GM21526 (cell line): ENCODE measurements around the gene MS4A2.
"Not testable (repeated sequence)": the region's sequence is repeated elsewhere in the genome, so short reads cannot be mapped to it uniquely, and the experiment has no call there.

Experiments used
- ATAC-seq: cut with Tn5 transposase; IDR thresholded peaks from one replicate; pipeline ENCODE4 v1.9.1; 2021; ENCODE audit warnings: moderate library complexity; ENCODE audit not compliant: unreplicated experiment, low FRiP score

Gene MS4A2

DNA sequence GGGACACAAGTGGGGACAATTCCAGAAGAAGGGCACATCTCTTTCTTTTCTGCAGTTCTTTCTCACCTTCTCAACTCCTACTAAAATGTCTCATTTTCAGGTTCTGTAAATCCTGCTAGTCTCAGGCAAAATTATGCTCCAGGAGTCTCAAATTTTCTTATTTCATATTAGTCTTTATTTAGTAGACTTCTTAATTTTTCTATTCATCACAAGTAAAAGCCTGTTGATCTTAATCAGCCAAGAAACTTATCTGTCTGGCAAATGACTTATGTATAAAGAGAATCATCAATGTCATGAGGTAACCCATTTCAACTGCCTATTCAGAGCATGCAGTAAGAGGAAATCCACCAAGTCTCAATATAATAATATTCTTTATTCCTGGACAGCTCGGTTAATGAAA, at the start of gene MS4A2:
MS4A2 (plus strand) TSS at position 301 of the 400 bp plus-strand sequence. CDS start 102 bp downstream, outside the sequence.
- no peak for ATAC-seq

DNA sequence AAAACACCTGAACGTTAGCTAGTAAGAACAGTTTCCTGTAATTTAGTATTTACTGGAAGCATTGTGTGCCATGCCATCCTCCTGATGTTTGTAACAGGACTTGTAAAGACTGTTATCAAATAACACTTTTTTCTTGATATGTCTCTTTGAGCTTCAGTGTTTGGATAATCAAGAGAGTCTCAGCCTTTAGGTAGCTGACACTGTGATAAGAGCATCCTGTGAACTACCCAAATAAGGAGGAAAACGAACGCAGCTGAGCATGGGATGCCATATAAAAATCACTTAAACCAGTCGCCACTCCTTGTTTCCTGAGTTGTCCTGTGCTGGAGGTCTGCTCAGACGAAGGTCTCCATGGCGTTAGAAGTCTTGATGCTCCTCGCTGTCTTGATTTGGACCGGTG, 48.4 kb upstream of the MS4A2 start, which contains the start of gene OOSP2:
OOSP2 (plus strand) TSS at position 301 of the 400 bp plus-strand sequence; CDS start at position 352, 51 bp downstream.
- no peak for ATAC-seq

DNA sequence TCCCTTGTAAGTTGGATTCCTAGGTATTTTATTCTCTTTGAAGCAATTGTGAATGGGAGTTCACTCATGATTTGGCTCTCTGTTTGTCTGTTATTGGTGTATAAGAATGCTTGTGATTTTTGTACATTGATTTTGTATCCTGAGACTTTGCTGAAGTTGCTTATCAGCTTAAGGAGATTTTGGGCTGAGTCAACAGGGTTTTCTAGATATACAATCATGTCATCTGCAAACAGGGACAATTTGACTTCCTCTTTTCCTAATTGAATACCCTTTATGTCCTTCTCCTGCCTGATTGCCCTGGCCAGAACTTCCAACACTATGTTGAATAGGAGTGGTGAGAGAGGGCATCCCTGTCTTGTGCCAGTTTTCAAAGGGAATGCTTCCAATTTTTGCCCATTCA, 38.0 kb upstream of the MS4A2 start:
- ATAC-seq = not testable (repeated sequence)

DNA sequence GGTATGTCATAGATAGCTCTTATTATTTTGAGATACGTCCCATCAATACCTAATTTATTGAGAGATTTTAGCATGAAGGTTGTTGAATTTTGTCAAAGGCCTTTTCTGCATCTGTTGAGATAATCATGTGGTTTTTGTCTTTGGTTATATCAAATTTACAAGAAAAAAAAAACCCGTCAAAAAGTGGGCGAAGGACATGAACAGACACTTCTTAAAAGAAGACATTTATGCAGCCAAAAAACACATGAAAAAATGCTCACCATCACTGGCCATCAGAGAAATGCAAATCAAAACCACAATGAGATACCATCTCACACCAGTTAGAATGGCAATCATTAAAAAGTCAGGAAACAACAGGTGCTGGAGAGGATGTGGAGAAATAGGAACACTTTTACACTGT, 37.6 kb upstream of the MS4A2 start:
- ATAC-seq = not testable (repeated sequence)

DNA sequence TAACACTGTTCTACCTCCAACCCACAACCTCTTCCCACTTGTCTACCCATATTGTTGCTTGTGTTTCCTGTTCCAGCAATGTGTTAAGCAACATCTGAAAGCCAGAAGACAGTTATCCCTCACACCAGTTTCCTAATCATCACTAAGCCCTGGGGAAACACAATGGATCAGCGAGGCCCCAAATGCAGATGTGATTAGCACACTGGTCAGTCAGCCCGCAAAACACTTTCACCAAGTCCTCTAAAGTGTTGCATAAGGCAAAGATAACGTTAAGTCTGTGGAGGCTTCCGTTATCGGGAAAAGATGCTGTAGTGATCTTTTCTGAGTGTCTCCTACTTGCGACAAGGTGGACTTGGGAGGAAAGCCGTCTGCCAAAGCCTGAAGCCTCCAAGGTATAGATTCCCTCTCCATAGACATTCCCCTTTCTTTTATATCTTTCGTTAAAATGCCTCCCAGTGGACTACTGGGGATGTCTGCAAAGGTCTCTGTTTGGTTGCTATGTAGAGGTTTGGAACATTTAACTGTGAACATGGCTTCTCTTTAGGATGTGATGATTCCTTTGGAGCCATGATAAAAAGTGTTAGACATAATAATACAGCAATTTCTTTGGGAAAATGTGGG, 32.0 kb upstream of the MS4A2 start, which contains the start of gene MS4A3:
MS4A3 (plus strand) TSS at position 317 of the 621 bp plus-strand sequence. CDS start 4,496 bp downstream, outside the sequence.
- no peak for ATAC-seq

DNA sequence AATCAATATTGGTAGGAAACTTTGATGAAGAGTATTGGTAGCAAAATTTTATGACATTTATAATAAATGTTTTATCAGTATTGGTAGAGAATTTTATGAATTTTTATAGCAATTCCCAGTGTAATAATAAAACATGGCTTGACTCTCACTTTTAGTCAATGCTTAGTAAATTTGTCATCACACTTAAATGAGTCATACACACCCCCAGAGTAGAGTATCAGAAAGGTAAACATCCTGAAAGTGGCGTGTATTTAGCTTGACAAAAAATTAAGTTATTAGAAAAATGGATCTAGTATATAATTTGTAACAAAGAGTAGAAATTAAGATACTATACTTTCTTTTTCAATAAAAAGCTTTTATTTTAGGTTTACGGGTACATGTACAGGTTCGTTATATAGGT, 29.4 kb upstream of the MS4A2 start:
- no peak for ATAC-seq

DNA sequence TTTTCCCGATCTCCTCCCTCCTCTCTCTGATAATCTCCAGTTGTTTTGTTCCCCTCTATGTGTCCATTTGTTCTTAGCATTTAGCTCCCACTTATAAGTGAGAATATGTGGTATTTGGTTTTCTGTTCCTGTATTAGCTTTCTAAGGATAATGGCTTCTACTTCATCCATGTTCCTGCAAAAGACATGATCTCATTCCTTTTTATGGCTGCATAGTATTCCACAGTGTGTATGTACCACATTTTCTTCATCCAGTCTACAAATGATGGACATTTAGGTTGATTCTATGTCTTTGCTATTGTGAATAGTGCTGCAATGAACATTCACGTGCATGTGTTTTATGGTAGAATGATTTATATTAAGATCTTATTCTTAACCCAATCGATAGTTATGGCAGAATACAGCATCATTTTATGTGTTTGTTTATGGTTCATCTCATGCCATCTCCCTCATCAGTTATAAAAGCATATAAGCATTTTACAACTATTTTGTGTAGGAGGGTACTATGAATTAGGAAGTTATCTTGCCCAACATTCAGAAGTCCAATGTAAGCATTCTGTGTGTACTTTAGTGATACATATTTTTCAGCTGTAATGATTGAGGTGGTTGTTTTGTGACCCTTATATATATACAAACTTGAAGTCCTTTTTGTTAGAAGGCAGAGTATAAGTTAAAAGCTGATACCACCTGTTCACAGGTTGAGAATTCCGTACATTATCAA, 28.8 kb upstream of the MS4A2 start:
- ATAC-seq = no peak

DNA sequence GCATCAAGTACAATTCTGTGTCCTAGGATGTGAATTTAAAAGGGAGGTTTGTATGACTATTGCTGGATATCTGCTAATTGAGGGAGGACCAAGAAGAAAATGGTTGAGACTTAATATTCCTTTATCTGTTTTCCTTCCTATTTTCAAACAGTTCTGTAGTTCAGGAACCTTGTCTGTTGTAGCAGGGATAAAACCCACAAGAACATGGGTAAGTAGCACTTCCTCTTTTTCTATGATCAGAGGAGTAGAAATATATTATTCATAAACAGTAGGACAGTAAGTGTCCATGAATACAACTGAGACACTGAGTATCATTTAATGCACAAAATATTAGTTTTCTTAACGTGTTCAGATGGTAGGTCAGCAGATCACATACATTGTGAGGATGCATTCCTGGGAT, 24.4 kb upstream of the MS4A2 start:
- no peak for ATAC-seq

DNA sequence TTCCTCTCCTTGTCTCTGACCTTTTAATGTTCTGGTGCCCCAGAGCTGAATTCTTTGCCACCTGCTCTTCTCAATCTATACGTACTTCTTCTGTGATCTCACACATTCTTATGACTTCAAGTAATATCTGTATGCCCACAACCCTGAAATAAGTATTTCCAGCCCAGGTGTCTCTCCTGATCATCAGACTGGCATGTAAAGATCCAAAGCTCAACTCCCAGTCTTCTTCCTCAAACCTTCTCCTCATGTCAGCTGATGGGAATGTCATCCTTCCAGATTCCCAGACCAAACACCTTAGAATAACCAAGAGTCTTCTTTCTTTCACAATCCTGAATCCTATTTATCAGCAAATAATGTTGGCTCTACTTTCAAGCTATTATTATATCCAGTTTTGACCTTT, 22.7 kb upstream of the MS4A2 start:
- no peak for ATAC-seq

DNA sequence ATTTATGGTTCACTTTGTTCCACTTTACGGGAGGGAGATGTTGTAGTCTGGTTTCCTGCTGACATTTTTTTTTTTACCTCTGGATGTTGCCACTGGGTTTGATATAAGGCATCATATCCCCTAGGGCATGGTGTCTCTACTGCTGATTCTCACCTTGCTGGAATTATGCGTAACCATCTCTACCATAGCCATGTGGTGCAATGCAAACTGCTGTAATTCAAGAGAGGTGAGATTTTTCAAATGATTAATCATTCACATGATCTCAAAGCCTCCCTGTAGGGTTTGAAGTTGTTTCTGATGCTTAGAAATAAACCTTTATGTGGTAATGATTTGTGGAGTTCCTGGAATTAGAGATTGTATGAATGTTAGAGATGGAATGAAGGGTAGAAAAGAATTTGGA, 19.0 kb upstream of the MS4A2 start:
- no peak for ATAC-seq

DNA sequence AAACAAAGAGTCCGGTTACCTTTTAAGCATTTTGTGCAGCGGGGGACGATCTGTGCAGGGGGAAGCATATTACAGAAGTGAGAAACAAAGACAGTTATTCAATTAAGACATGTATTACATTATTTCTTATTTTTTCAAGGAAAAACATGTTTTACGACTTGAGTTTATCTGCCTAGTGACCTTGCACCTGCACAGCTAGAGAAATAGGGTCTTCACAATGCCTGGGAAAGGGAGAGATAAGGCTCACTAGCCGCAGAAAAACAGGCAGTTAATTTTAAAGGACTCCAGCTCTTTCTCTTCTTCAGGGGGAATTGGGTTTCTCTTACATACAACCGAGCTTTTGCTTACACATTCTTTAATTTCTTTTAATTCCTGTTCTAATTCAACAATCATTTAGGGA, 16.8 kb upstream of the MS4A2 start:
- not testable (repeated sequence) for ATAC-seq

DNA sequence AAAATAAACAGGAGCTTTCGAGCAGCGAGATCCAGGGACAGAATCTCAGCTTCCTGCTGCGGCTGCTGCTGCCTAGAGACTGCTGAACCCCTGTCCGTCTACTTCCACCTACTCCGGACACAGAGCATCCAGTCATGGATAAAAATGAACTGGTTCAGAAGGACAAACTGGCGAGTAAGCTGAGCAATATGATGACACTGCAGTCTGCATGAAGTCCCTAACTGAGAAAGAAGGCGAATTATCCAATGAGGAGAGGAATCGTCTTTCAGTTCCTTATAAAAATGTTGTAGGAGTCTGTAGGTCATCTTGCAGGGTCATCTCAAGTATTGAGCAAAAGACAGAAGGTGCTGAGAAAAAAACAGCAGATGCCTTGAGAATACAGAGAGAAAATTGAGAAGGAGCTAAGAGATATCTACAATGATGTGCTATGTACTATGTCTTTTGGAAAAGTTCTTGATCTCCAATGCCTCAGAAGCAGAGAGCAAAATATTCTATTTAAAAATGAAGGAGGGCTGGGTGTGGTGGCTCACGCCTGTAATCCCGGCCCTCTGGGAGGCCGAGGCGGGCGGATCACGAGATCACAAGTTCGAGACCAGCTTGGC, 11.1 kb upstream of the MS4A2 start:
- no peak for ATAC-seq

DNA sequence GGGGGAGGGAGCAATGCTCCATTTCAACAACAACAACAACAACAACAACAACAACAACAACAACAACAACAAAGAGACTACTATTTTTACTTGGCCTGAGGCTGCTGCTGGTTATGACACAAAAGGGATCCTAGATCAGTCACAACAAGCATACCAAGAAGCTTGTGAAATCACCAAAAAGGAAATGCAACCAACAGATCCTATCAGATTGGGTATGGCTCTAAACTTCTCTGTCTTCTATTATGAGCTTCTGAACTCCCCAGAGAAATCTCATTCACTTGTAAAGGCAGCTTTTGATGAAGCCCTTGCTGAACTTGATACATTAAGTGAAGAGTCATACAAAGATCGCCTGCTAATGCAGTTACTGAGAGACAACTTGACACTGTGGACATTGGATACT, 10.5 kb upstream of the MS4A2 start:
- no peak for ATAC-seq

DNA sequence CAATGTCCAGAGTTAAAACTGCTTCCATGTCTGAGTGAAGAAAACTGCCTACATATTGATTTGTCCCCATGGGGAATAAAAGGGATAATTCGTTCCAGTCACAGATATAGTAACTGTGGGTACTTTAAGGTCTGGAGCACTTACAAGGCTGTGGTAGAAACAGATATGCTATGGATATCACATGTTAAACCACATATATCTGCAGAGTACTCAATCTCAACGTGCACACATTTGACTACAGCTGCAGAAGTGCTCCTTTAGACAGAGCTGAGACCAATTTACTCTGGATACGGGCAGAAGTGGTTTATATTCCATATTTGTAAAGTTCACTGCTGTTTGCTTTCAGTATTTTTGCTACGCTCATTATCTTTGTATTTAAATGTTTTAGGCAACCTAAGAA, 9.7 kb upstream of the MS4A2 start:
- no peak for ATAC-seq

DNA sequence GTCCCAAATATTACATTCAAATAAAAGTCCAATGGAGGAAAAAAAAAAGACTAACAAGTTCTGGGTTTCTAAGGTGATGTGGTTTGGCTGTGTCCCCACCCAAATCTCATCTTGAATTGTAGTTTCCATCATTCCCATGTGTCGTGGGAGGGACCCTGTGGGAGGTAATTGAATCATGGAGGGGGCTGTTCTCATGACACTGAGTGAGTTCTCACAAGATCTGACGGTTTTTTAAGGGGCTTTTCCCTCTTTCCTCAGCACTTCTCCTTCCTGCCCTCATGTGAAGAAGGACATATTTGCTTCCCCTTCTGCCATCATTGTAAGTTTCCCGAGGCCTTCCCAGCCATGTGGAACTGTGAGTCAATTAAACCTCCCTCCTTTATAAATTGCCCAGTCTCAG, 7.9 kb upstream of the MS4A2 start:
- no peak for ATAC-seq

DNA sequence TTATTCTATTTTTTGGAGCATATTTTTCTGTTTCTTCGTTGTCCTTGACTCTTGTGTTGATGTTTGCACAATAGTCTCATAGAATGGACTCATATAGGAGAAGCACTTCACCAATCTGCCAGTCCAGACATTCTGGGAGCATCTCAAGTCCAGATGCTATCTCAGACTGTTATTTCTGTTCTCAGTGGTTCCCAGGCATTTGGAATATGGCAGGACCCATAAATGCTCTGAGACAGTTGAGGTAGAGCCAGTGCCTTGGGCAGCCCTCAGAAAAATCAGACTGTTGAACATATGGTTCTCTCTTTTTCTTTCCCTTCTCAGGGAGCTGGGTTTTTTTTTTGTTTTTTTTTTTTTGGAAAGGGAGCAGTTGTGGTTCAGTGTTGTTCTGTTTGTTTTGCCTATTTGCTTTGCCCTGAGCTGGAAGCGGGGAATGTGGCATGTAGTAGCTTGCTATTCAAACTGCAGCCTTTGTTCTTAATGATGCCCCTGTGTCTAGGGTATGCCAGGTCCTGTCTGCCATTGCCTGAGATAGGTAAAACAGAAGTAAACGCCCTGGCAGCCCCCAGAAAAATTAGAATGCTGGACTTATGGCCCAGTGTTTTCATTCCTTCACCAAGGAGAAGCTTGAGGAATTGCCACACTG, 3.7 kb upstream of the MS4A2 start:
- ATAC-seq = no peak

DNA sequence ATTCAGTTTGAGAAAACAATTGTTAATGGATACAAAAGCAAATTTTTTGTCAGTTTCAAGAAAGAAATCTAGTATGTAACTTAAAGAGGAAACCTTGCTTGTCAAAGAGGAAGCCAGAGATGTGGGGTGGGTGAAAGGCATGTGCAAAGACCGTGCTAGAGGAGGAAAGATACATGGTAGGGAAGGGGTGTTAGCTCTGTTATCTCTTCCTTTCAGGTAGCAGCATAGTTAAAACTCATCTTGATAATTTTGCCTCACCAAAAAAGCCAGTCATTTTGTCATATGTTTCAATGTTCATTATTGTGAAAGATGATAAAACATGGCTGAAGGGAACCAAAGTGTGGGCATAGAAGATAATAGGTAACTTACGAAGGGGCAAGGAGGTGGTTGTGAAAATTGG, 2.6 kb upstream of the MS4A2 start:
- no peak for ATAC-seq

DNA sequence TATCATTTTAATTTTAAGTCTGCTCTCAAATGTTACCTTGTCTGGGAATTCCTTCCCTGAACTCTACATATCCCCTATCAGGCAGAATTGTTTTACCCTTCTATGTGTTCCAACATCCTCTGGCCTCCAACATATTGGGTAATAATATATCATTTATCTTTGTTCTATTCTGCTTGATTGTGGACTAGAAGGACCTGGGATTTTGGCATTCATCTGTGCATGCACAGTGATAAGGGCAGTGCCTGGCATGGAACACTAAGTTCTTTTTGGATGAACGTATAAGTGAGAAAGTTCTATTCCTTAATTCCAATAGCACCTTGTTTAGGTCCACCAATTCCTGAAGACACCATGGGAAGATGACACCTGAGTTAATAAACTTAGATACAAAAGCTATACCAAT, 1.2 kb upstream of the MS4A2 start:
- ATAC-seq = no peak

DNA sequence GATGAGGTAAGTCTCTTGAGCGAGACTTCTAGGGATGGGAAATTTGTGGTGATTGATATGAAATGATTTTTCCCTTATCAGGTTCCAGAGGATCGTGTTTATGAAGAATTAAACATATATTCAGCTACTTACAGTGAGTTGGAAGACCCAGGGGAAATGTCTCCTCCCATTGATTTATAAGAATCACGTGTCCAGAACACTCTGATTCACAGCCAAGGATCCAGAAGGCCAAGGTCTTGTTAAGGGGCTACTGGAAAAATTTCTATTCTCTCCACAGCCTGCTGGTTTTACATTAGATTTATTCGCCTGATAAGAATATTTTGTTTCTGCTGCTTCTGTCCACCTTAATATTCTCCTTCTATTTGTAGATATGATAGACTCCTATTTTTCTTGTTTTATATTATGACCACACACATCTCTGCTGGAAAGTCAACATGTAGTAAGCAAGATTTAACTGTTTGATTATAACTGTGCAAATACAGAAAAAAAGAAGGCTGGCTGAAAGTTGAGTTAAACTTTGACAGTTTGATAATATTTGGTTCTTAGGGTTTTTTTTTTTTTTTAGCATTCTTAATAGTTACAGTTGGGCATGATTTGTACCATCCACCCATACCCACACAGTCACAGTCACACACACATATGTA, 7.1 kb downstream of the MS4A2 start:
- ATAC-seq = no peak

DNA sequence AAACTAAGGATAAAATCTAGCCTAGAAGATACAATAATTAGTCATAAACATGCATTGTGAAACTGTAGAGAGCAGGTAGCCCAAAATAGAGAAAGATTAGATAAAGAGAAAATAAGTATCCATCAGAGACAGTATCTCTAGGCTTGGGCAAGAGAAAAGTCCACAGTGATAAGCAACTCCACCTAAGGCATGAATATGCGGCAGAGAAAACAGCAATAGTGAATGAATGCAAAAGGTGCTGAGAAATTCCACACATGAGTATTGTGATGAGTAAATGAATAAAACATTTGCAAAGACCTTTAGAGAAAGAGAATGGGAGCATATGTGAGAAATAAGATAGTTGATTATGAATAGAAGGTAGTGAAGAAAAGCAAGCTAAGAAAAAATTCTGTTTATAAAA, 8.7 kb downstream of the MS4A2 start:
- no peak for ATAC-seq

DNA sequence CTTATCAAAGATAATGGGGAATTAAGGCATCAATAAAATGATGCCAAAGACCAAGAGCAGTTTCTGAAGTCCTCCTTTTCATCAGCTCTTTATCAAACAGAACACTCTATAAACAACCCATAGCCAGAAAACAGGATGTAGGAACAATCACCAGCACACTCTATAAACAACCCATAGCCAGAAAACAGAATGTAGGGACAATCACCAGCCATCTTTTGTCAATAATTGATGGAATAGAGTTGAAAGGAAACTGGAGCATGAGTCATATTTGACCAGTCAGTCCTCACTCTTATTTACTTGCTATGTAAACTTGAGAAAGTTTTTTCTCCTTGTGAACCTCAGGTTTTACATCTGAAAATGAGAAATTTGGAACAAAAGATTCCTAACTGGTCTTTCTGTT, 10.0 kb downstream of the MS4A2 start:
- ATAC-seq = no peak
